ENCODE measurements around the gene MYO5A.
"Not testable (repeated sequence)": the region's sequence is repeated elsewhere in the genome, so short reads cannot be mapped to it uniquely, and the experiment has no call there.

MYO5A gene

DNA sequence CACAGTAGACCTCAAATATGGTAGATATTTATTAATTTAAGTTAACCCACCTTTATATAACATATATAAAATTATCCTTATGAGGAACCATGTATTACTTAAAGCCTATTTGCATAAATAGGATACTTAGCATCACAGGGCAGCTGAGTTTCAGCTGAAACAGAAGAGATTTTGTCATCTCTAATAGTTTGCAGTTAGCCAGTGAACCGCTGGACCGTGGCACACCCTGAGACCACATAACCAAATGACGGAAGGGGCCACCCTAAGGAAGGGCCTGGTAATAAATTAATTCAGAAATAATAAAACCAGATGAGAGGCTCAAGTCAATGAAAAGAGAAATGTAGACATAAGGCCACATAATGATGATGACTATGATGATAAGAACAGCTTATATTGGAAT lies 107.7 kb downstream of the MYO5A start:
- TF ChIP-seq, protein P1, sequence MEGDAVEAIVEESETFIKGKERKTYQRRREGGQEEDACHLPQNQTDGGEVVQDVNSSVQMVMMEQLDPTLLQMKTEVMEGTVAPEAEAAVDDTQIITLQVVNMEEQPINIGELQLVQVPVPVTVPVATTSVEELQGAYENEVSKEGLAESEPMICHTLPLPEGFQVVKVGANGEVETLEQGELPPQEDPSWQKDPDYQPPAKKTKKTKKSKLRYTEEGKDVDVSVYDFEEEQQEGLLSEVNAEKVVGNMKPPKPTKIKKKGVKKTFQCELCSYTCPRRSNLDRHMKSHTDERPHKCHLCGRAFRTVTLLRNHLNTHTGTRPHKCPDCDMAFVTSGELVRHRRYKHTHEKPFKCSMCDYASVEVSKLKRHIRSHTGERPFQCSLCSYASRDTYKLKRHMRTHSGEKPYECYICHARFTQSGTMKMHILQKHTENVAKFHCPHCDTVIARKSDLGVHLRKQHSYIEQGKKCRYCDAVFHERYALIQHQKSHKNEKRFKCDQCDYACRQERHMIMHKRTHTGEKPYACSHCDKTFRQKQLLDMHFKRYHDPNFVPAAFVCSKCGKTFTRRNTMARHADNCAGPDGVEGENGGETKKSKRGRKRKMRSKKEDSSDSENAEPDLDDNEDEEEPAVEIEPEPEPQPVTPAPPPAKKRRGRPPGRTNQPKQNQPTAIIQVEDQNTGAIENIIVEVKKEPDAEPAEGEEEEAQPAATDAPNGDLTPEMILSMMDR (IDR thresholded peaks at IDR 0.05; ENCODE audit: low read depth, low read length), result no peak
- no peak overlapping the region for H3K4me3 ChIP-seq (replicated peaks in 1 of 2; ENCODE audit: low read depth in 2 of 2, low read length in 2 of 2)
- no peak for DNase-seq (ENCODE audit: low read depth in 2 of 2)

DNA sequence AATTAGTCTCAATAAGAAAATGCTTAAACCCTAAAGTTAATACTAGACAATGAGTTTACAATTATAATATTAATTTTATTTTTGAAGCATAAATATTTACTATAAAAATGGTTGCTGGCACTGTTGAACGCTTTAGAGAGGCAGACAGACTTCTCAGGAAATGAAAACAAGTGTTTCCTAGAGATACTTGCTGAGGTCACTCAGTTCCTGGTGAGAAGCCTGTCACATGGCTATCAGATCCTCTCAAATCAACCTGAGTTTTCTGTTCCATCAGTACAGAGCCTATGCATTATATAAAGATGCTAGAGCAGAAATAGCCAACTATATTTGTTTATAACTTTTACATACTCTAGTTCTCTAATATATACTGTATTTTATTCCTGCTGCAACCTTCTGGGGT lies 109.2 kb downstream of the MYO5A start:
- H3K4me3 ChIP-seq (replicated peaks in 1 of 2; ENCODE audit: low read depth in 2 of 2, low read length in 2 of 2), result no peak overlapping the region
- no peak for DNase-seq (ENCODE audit: low read depth in 2 of 2)
- TF ChIP-seq, protein P1 (IDR thresholded peaks at IDR 0.05; ENCODE audit: low read depth, low read length), result no peak

DNA sequence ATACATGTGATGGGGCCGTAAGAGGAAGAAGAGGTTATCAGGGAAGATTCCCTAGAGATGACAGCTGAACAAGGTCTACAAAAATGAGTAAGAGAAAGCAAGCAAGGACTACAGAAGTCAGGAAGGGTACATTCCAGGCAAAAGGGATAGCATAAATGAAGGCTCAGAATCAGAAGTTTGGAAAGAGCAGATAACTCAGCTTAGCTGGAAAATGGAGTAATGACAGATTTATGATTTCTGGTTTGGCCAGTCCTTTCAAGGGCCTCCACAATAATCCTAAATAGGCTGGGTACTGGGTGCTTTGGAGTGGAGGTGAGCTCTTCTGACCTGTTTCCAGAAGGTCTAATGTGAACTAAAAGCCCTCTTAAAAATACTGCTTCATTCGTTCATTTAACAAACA lies 110.7 kb downstream of the MYO5A start:
- TF ChIP-seq, protein P1 (IDR thresholded peaks at IDR 0.05; ENCODE audit: low read depth, low read length), result no peak
- no peak overlapping the region for H3K4me3 ChIP-seq (replicated peaks in 1 of 2; ENCODE audit: low read depth in 2 of 2, low read length in 2 of 2)
- no peak for DNase-seq (ENCODE audit: low read depth in 2 of 2)

DNA sequence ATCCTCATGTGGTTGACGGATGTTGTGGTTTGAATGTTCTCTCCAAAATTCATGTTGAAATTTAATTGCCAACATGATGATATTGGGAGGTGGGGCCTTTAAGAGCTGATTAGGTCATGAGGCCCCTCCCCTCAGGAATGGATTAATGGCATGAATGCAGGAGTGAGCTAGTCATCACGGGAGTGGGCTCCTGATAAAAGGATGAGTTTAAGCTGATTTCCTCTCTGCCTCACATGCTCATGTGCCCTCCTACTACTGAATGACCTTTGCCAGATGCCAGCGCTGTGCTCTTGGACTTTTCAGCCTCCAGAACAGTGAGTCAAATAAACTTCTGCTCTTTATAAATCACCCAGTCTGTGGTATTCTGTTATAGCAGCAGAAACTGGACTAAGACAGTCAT lies 111.2 kb downstream of the MYO5A start:
- H3K4me3 ChIP-seq (replicated peaks in 1 of 2; ENCODE audit: low read depth in 2 of 2, low read length in 2 of 2), result no peak overlapping the region
- DNase-seq (ENCODE audit: low read depth in 2 of 2), result peak; percentile 68 to 72
- TF ChIP-seq, protein P1 (IDR thresholded peaks at IDR 0.05; ENCODE audit: low read depth, low read length), result no peak

DNA sequence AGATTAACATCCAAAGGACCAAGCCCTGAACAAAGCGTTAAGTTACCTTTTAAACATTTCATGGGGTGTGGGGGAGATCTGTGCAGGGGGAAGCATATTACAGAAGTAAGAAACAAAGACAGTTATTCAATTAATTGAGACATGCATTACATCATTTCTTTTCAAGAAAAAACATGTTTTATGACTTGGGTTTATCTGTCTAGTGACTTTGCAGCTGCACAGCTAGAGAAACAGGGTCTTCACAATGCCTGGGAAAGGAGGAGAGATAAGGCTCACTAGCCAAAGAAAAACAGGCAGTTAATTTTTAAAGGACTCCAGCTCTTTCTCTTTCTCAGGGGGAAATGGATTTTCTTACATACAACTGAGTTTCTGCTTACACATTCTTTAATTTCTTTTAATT lies 112.1 kb downstream of the MYO5A start:
- DNase-seq (ENCODE audit: low read depth in 2 of 2); H3K4me3 ChIP-seq (replicated peaks in 1 of 2; ENCODE audit: low read depth in 2 of 2, low read length in 2 of 2): not testable (repeated sequence)

DNA sequence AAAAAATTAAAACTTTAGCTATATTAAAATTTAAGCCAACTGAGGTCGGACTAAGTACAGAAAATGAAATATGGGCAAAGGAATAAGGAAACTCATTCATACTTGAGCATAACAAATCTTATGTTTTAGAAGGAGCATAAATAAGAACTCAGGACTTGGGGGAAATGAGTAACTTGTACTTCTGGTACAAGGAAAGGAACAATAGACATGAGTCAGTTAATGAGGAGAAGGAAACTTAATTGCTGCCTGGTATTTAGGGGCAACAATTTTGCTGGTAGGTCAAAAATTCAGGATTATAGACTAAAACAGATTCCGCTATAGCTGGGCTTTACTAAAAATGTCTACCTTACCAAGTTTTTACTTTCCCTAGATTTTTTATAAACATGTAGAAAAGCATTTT lies 113.1 kb downstream of the MYO5A start:
- peak in 1 of 2 donors; percentile 48 for DNase-seq (ENCODE audit: low read depth in 2 of 2)
- no peak overlapping the region for H3K4me3 ChIP-seq (replicated peaks in 1 of 2; ENCODE audit: low read depth in 2 of 2, low read length in 2 of 2)
- TF ChIP-seq, protein P1 (IDR thresholded peaks at IDR 0.05; ENCODE audit: low read depth, low read length), result no peak

DNA sequence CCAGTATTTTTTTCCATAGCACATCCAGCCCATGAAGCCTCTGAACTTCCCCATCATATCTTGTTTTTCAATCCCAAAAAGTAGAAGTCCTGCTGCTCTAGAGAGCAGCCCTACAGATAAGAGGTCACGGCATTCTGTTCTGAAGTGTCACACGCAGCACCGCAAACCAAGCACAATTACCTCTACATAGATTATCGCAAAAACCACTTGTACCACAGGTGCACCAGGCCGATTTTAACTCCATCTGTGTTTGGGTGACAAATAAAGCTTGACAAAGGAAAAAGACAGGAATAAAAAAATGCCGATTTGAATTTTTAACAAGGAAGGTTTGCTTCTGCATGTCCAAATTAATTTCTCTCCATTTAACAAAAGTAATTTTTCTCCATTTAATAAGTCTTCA lies 113.7 kb downstream of the MYO5A start:
- DNase-seq (ENCODE audit: low read depth in 2 of 2), result no peak
- TF ChIP-seq, protein P1 (IDR thresholded peaks at IDR 0.05; ENCODE audit: low read depth, low read length), result no peak

More for the DNA sequence above, 113.7 kb downstream of the MYO5A start:
- H3K4me3 ChIP-seq (replicated peaks in 1 of 2; ENCODE audit: low read depth in 2 of 2, low read length in 2 of 2), result no peak overlapping the region
